GM11168 (cell line): ENCODE results near the gene PSPN.
"Not testable (repeated sequence)": the region's sequence is repeated elsewhere in the genome, so short reads cannot be mapped to it uniquely, and the experiment has no call there.

ENCODE experiments used
- in situ Hi-C: fragments of 300-500 bp; cut with MboI; formaldehyde crosslinking; loops from one replicate; pipeline ENCODE4 v1.12.0; 2022; ENCODE audit warnings: low sequenced_read_pairs; ENCODE audit not compliant: unreplicated experiment

PSPN gene

DNA sequence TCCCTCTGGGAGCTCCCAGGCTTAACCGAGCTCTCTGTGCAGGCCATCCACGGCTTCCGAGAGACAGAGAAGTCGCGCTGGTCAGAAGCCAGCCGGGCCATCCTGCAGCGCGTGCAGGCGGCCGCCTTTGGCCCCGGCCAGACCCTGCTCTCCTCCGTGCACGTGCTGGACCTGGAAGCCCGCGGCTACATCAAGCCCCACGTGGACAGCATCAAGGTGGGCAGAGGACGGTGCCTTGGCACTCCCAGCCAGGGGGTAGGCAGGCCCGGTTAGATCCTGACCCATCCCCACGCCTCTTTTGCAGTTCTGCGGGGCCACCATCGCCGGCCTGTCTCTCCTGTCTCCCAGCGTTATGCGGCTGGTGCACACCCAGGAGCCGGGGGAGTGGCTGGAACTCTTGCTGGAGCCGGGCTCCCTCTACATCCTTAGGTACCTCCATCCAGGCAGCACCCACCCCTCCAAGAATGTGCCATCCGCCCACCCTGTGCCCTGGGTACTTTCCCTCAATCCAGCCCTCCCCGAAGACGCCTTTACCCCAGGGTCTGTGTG lies 1.5 kb downstream of the PSPN start:
- in situ Hi-C loops: no loop called here

DNA sequence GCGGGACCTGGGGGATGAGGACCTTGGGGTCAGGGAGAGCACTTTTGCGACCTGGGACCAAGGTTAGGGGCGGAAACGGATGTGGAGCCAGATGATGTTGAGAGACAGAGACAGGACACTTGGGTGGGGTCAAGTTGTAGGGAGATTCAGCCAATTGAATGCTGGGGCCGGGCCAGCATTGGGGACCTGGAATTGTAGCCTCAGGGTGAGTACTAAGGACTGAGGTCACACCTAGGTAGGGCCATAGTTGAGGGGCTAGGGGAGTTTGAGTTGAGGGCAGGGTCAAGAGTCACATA lies 2.0 kb downstream of the PSPN start:
- in situ Hi-C loops: no loop called here

DNA sequence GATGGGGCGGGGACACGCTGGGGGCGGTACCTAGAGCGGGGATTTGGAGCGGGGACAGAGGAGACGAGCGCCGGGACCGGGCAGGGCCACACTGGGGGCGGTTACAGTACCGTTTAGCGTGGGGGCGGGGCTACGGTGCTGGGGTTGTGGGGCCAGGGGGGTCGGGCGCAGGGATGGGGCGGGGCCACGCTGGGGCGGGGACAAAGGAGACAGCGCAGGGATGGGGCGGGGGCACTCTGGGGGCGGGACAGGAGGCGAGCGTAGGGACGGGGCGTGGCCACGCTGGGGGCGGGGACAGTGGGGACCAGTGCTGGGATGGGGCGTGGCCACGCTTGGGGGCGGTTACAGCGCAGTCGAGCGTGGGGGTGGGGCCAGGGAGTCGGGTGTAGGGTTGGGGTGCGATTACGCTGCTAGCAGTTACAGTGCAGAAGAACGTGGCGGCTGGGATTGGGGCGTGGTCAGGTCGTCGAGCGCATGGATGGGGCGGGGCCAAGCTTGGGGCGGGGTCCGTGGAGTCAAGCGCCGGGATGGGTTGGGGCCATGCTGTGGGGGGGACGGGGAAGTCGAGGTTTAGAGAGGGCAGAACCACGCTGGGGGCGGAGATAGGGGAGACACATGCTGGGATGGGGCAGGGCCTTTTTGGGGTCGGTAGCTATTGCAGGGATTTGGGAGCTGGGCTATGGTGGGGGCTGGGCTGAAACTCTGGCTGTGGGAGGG lies 2.5 kb downstream of the PSPN start:
- in situ Hi-C loops: no loop called here

DNA sequence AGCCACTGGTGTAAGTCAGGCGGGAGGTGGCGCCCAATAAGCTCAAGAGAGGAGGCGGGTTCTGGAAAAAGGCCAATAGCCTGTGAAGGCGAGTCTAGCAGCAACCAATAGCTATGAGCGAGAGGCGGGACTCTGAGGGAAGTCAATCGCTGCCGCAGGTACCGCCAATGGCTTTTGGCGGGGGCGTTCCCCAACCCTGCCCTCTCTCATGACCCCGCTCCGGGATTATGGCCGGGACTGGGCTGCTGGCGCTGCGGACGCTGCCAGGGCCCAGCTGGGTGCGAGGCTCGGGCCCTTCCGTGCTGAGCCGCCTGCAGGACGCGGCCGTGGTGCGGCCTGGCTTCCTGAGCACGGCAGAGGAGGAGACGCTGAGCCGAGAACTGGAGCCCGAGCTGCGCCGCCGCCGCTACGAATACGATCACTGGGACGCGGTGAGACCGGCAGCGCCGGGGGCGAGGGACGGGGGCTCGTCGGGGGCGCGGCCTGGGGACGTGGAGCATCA lies 3.1 kb downstream of the PSPN start, which contains the start of gene ALKBH7:
Gene ALKBH7 (plus strand): TSS at position 201 of the 502 bp plus-strand sequence. CDS start 27 bp downstream, at position 228.
- in situ Hi-C loops: no loop called here

DNA sequence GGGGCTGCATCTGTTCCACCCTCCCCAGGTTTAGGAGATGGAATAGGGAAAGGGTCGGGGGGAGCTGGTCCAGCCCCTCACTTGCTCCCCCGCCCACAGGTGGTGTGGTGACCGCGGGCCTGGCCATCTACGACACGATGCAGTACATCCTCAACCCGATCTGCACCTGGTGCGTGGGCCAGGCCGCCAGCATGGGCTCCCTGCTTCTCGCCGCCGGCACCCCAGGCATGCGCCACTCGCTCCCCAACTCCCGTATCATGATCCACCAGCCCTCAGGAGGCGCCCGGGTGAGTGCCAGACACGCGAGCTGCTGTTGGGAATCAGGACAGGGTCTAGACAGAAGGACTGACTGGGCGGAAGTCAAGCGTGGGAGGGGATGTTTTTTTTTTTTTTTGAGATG lies 11.4 kb downstream of the PSPN start:
- in situ Hi-C loops: no loop called here

DNA sequence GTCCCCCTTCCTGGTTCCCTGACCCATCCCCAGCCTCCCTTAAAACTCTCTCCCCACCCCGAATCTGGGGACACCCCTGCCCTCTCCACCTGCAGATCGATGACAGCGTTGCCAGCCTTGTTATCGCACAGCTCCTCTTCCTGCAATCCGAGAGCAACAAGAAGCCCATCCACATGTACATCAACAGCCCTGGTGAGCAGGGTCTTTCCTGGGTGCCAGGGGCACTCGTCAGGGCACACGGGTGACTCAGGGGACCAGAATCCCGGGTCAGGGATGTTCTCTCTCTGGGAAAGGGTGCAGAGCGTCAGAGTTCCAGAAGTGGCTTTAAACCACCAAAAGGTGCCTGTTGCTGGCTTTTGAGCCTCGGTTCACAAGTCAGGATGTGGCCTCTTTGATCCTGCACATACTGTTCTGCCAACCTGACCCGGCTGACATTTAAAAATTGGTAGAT lies 13.4 kb downstream of the PSPN start:
- in situ Hi-C loops: no loop called here

DNA sequence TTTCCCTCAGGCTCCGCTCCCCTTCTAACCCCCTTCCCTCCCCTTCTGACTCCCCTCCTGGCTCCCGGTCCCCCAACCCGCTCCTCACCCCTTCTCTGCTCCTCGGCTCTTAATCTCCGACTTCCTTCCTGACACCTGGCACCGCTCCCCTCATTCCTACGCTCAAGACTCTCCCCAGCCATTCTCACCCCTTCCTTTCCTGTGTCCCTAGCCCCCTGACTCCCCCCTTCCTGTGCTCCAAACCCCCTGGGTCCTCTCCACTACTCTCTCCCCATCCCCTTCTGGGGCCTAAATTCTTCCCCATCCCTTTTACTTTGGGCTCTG lies 13.7 kb downstream of the PSPN start:
- in situ Hi-C loops: no loop called here

DNA sequence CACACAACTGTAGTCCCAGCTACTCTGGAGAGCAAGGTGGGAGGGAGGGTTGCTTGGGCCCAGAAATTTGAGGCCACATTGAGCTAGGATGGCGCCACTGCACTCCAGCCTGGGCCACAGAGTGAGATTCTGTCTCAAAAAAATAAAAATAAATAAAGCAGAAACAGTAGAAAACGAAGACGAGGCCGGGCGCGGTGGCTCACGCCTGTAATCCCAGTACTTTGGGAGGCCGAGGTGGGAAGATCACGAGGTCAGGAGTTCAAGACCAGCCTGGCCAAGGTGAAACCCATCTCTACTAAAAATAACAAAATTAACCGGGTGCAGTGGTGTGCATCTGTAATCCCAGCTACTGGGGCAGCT lies 14.9 kb downstream of the PSPN start:
- in situ Hi-C loops: not testable (repeated sequence)

DNA sequence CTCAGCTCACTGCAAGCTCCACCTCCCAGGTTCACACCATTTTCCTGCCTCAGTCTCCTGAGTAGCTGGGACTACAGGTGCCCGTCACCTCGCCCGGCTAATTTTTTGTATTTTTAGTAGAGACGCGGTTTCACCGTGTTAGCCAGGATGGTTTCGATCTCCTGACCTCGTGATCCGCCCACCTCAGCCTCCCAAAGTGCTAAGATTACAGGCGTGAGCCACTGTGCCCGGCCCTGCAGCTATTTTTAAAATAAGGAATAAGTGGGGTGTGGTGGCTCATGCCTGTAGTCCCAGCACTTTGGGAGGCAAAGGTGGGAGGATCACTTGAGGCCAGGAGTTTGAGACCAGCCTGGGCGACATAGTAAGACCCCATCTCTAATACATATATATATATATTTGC lies 15.3 kb downstream of the PSPN start:
- in situ Hi-C loops: not testable (repeated sequence)

DNA sequence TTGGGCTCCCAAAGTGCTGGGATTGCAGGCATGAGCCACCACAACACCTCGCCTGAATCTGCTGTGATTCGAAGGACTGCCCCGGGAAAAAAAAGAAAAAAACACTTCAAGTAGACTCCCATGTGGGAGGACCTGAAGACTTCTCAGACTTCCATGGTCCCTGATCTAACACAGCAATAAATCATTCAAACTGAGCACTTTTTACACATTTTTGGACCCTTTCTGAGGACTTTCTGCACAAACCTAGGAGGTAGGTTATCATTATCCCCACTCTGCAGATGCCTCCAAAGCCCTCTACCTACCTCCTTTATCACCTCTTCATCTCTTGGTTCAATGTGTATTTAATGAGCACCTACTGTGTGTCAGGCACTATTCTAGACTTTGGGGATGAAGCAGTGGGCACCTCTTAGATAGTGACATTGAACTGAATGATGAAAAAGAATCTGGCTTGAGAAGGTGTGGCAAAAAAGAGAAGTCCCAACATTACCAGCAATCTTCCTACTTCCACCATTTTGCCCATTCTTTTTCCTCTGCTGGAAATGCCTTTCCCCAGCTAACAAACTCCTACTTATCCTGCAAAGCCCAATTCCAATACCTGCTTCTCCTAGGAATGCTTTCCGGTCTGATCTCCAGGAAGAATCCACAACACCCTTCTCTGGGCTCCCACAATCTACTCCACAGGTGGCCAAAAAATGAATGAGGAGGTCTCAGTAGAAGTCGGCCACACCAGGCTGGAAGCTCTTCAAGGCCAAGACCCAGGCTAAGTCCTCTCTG lies 16.0 kb downstream of the PSPN start:
- in situ Hi-C loops: no loop called here

DNA sequence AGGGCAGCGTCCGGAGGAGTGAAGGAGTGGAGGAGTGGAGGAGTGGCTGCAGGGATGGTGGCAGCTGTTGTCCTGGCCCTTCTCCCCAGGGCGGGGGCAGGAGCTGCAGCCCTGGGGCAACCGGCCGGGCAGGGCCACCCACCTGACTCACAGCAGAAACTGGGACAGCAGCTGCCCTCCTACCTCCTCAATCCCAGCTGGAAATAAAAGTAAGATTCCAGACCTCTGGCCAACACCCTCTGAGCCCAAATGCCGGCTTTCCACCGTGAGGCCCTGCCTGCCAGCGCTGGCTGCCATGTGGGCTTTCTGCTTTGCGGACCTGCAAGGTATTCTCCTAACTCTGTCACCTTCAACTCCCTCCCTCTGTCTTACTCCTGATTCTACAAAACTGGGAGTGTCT lies 17.7 kb downstream of the PSPN start:
- in situ Hi-C loops: no loop called here

DNA sequence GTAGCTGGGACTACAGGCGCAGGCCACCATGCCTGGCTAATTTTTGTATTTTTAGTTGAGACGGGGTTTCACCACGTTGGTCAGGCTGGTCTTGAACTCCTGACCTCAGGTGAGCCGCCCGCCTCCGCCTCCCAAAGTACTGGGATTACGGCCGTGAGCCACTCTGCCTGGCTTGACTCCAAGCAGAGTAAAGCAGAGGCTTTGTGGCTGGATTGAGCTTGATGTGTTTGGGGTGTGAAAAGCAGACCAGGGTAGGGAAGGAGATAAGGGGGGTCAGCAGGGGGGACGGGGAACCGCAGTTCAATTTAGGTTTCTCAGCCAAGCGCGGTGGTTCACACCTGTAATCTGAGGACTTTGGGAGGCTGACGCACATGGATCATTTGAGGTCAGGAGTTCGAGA lies 18.6 kb downstream of the PSPN start:
- in situ Hi-C loops: no loop called here

DNA sequence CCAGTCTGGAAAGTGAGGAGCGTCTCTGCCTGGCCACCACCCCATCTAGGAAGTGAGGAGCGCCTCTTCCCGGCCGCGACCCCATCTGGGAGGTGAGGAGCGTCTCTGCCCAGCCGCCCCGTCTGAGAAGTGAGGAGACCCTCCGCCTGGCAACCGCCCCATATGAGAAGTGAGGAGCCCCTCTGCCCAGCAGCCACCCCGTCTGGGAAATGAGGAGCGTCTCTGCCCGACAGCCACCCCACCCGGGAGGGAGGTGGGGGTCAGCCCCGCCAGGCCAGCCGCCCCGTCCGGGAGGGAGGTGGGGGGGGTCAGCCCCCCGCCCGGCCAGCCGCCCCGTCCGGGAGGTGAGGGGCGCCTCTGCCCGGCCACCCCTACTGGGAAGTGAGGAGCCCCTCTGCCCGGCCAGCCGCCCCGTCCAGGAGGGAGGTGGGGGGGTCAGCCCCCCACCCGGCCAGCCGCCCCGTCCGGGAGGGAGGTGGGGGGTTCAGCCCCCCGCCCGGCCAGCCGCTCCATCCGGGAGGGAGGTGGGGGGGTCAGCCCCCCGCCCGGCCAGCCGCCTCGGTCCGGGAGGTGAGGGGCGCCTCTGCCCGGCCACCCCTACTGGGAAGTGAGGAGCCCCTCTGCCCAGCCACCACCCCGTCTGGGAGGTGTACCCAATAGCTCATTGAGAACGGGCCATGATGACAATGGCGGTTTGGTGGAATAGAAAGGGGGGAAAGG lies 20.3 kb downstream of the PSPN start:
- in situ Hi-C loops: not testable (repeated sequence)

DNA sequence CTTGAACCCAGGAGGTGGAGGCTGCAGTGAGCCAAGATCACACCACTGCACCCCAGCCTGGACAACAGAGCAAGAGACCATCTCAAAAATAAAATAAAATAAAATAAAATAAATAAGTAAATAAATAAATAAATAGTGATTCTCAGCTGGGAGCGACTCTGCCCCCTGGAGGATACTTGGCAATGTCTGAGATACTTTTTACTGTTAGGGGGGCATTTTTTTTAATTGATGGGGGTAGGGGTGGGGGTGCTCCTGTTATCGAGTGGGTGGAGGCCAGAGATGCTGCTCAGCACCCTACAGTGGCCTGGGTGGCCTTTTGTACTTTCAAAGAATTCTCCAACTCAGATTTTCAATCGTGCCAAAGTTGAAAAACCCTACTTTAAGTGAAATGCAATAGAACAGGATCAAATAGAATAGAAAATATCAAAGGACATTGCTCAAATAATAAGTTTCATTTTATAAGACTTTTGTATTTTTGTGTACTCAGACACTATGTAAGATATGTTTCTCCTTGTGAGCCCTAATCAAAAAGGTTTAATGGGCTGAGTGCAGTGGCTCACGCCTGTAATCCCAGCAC lies 21.5 kb downstream of the PSPN start:
- in situ Hi-C loops: no loop called here

DNA sequence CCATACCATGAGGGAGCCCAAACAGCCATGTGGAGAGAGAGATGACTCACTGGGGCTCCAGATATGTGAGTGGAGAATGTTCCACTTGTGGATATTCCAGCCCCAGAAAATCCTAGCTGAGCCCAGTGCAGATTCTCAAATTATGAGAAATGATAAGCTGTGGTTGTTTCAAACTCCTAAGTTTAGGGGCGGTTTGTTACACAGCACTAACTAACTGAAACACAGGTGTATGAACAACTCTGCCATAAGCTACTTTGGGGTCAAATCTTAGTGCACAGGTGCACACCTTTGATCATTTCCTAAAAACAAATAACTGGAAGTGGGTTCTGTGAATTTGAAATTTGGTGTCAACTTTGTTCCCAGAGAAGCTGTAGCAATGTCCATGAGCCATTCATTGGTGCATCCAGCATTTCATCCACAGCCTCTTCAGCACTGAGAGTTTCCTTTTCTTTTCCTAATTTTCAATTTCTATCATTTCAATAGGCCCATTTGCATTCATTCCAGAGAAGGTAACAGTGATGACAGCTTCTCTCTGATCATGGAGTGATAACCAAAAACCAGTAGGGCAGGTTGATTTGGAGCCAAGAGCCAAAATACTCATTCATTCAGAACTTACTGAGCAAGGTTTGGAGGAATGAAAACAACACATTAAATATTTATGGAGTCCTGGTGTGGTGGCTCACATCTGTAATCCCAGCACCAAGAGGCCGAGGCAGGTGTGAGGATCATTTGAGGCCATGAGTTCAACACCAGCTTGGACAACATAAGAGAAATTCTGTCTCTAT lies 23.2 kb downstream of the PSPN start:
- in situ Hi-C loops: no loop called here

DNA sequence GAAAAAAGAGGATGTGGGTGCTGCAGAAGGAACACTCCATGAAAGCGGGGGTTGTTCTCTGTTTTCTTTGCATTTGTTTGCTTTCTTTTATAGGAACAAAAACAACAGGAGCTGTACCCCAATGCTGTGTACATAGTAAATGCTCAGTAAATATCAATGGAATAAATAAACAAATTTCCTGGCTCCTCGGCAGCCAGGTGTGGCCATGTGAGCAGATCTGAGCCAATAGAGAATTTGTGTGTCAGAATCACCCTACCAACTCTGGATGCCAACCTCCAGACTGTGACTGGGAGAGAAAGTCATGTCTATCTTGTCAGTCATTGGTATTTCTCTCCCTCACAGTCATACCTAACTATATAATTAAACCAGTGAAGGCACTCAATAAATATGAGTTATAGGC lies 25.0 kb downstream of the PSPN start:
- in situ Hi-C loops: no loop called here

DNA sequence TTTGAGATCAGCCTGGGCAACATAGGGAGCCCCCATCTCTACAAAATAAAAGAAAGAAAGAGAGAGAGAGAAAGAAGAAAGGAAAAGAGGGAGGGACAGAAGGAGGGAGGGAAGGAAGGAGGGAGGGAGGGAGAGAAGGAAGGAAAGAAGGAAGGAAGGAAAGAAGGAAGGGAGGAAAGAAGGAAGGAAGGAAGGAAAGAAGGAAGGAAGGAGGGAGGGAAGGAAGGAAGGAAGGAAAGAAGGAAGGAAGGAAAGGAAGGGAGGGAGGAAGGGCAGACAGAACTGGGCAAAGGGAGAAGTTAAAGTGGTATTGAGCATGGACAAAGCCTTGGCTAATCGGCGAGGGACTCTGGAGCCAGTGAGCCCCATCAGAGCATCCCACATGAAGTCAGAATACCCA lies 26.5 kb downstream of the PSPN start:
- in situ Hi-C loops: not testable (repeated sequence)

DNA sequence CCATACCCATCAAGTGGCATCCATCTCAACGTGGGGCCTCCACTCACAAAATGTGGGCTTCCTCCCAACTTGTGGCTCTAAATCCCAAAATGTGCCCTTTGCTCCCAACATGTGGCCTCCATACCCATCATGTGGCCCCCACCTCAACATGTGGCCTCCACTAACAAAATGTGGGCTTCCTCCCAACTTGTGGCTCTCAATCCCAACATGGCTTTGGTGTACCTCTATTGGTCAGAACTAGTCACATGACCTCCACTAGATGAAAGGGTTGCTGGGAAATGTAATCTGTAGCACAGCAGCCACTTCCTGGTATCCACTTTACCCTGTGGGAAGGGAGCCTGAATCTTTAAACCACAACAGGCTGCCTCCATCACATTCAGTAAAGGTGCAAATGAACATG lies 32.3 kb downstream of the PSPN start:
- in situ Hi-C loops: no loop called here

DNA sequence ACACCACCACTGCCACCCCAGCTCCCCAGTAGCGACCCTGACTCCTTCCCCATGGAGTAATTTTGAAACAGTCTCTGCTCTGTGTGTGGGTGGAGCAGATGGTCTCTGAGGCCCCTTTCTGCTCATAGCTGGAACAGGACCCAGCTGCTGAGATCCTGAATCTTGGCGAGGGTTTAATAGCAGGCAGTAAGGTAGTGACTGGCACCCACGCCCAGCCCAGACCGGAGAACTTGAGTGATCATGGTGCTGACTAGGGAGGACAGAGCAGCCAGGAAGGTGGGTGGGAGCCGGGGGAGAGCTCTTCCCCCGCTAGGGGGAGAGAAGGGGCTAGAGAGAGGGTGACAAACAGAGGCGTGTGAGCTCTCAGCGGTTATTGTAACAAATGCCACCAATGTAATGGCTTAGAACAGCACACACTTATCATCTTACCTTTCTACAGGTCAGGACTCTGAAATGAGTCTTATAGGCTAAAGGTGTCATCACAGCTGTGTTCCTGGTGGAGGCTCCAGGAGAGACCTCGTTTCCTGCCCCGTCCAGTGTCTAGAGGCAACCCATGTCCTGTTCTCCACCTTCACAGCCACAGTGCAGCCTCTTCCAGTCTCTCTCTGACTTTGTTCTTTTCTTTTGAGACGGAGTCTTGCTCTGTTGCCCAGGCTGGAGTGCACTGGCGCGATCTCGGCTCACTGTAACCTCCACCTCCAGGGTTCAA lies 35.1 kb downstream of the PSPN start:
- in situ Hi-C loops: no loop called here
